K562 (cell line): ENCODE results near the gene LRRC71. TPM values are rescaled to one million over a fixed set of nuclear protein-coding genes. Genes with fewer than 3 reads are reported as not detected.

Source experiments
- BRD9 ChIP-seq: fragments of 450-650 bp; IDR thresholded peaks from 2 replicates; pipeline ENCODE4 v1.6.1; 2018; ENCODE audit warnings: low read depth; ENCODE audit not compliant: partially characterized antibody
- CREM ChIP-seq: IDR thresholded peaks from 2 replicates; pipeline ENCODE4 v1.6.1; 2014; ENCODE audit warnings: antibody characterized with exemption, low read depth
- GABPA ChIP-seq: fragments of 200-800 bp; sonication (Bioruptor generic); conservative IDR thresholded peaks from 2 replicates; pipeline ENCODE4 v1.6.1; 2016; ENCODE audit warnings: low read depth, missing genetic modification characterization, missing compliant biosample characterization
- HDAC6 ChIP-seq: IDR thresholded peaks from 2 replicates; pipeline ENCODE4 v1.6.1; 2012; ENCODE audit warnings: low read depth, mild to moderate bottlenecking, control low read depth, inconsistent platforms, low read length, moderate library complexity
- HDGF ChIP-seq: fragments of 450-650 bp; IDR thresholded peaks from 2 replicates; pipeline ENCODE4 v1.6.1; 2016
- KDM2B ChIP-seq: fragments of 250-450 bp; sonication (Bioruptor Pico); IDR thresholded peaks from 2 replicates; pipeline ENCODE4 v1.8.0; 2021; ENCODE audit warnings: mild to moderate bottlenecking, moderate library complexity
- MECOM ChIP-seq: fragments of 250-450 bp; sonication (Bioruptor Pico); IDR thresholded peaks from 2 replicates; pipeline ENCODE4 v1.8.0; 2022; ENCODE audit warnings: inconsistent platforms
- MTA1 ChIP-seq: fragments of 450-650 bp; IDR thresholded peaks from 2 replicates; pipeline ENCODE4 v1.6.1; 2017; ENCODE audit warnings: borderline replicate concordance
- MYC ChIP-seq, 2 experiments: fragments of 250-450 bp in 1 of 2; sonication (Bioruptor Pico) in 1 of 2; IDR thresholded peaks; 2 replicates each; pipeline versions ENCODE4 v1.5.1 to v1.6.1; 2012 to 2021; ENCODE audit warnings: low read depth in 2 of 2, borderline replicate concordance in 1 of 2, improper control_type of control experiment in 1 of 2, low read length in 1 of 2, mild to moderate bottlenecking in 1 of 2, moderate library complexity in 1 of 2
- NCOA1 ChIP-seq: fragments of 450-650 bp; IDR thresholded peaks from 2 replicates; pipeline ENCODE4 v1.6.1; 2016; ENCODE audit warnings: low read depth
- NFATC3 ChIP-seq: fragments of 450-650 bp; IDR thresholded peaks from 2 replicates; pipeline ENCODE4 v1.6.1; 2017; ENCODE audit warnings: mild to moderate bottlenecking
- NR0B1 ChIP-seq: fragments of 450-650 bp; IDR thresholded peaks from one replicate; pipeline ENCODE4 v1.6.1; 2018; ENCODE audit warnings: mild to moderate bottlenecking, moderate library complexity; ENCODE audit not compliant: partially characterized antibody
- PKNOX1 ChIP-seq: fragments of 450-650 bp; IDR thresholded peaks from 2 replicates; pipeline ENCODE4 v1.6.1; 2016
- POLR2A ChIP-seq: fragments of 450-650 bp; conservative IDR thresholded peaks from 2 replicates; pipeline ENCODE4 v1.6.1; 2016
- POLR2G ChIP-seq: fragments of 200-400 bp; formaldehyde crosslinking; IDR thresholded peaks from 2 replicates; pipeline ENCODE4 v1.6.1; 2017; ENCODE audit warnings: low read depth, mild to moderate bottlenecking, antibody characterized with exemption, low read length, moderate library complexity
- RB1 ChIP-seq: fragments of 450-650 bp; IDR thresholded peaks from 2 replicates; pipeline ENCODE4 v1.6.1; 2017; ENCODE audit warnings: low read depth, mild to moderate bottlenecking
- SMAD1 ChIP-seq: fragments of 150-350 bp; IDR thresholded peaks from 2 replicates; pipeline ENCODE4 v1.6.1; 2014; ENCODE audit warnings: low read length, low read depth; ENCODE audit not compliant: partially characterized antibody
- SMAD2 ChIP-seq: fragments of 150-350 bp; IDR thresholded peaks from 2 replicates; pipeline ENCODE4 v1.6.1; 2014; ENCODE audit warnings: low read depth, mild to moderate bottlenecking, low read length
- SUPT5H ChIP-seq: fragments of 450-650 bp; IDR thresholded peaks from 2 replicates; pipeline ENCODE4 v1.6.1; 2016
- TARDBP ChIP-seq: fragments of 450-650 bp; IDR thresholded peaks from 2 replicates; pipeline ENCODE4 v1.6.1; 2016
- TSC22D4 ChIP-seq: fragments of 450-650 bp; IDR thresholded peaks from 2 replicates; pipeline ENCODE4 v1.6.1; 2016; ENCODE audit warnings: missing genetic modification characterization, missing biosample characterization, control low read depth
- XRCC5 ChIP-seq: fragments of 200-400 bp; formaldehyde crosslinking; IDR thresholded peaks from 2 replicates; pipeline ENCODE4 v1.6.1; 2017; ENCODE audit warnings: low read depth, mild to moderate bottlenecking, low read length
- ZBED1 ChIP-seq: IDR thresholded peaks from 2 replicates; pipeline ENCODE4 v1.6.1; 2014
- ZFPM2 ChIP-seq: fragments of 250-450 bp; sonication (Bioruptor Pico); IDR thresholded peaks from 2 replicates; pipeline ENCODE4 v1.5.1; 2022; ENCODE audit warnings: mild to moderate bottlenecking
- ZNF197 ChIP-seq: fragments of 200-800 bp; sonication (Bioruptor generic); IDR thresholded peaks from 2 replicates; pipeline ENCODE4 v1.6.1; 2016; ENCODE audit warnings: low read depth, missing genetic modification characterization, missing compliant biosample characterization
- ZNF217 ChIP-seq: sonication (generic); formaldehyde crosslinking; IDR thresholded peaks from 2 replicates; pipeline ENCODE4 v1.8.0; 2022; ENCODE audit warnings: mild to moderate bottlenecking, missing genetic modification reagents
- ZNF551 ChIP-seq: fragments of 250-450 bp; sonication (Bioruptor Pico); IDR thresholded peaks from 2 replicates; pipeline ENCODE4 v1.5.0; 2021; ENCODE audit warnings: mild to moderate bottlenecking, moderate library complexity
- ZNF583 ChIP-seq: fragments of 250-450 bp; sonication (Bioruptor Pico); IDR thresholded peaks from 2 replicates; pipeline ENCODE4 v1.4.0; 2020
- ZNF655 ChIP-seq: fragments of 250-450 bp; sonication (Bioruptor Pico); IDR thresholded peaks from 2 replicates; pipeline ENCODE4 v1.5.0; 2021
- polyA plus RNA-seq, 8 experiments: library from polyadenylated mRNA; depleted of rRNA in 4 of 8; stranded (reverse) in 5 of 8; unstranded in 3 of 8; fragments of >200 nt; fragmentation: Nextera tagmentation in 2 of 8; fragmentation: Illumina TruSeq in 1 of 8; extraction: Ambion mirVana in 2 of 8; extraction: Trizol in 1 of 8; gene quantifications; 2 replicates each; pipeline versions ENCODE4 v1.2.1 to v1.2.3, GENCODE V29; 2011 to 2014; ENCODE audit warnings: inconsistent platforms in 1 of 8, missing spikeins in 1 of 8
- total RNA-seq, 7 experiments: library from RNA; depleted of rRNA in 6 of 7; stranded (reverse); fragments of >200 nt in 6 of 7; fragmentation: Illumina TruSeq in 2 of 7; extraction: Trizol in 2 of 7; gene quantifications; 2 replicates each; pipeline versions ENCODE4 v1.2.1 to v1.2.3, GENCODE V29; 2011 to 2021; ENCODE audit warnings: low replicate concordance in 1 of 7
- TF ChIP-seq, protein P1 (sequence below): fragments of 450-650 bp; IDR thresholded peaks from 2 replicates; pipeline ENCODE4 v1.6.1; 2016; ENCODE audit warnings: missing biosample characterization, missing genetic modification characterization

The LRRC71 gene
- total and polyA plus RNA-seq, 9 of the 15 experiments (the other 6 are each of a cell fraction or from before 2014, with no cell fraction given) = 0.06 to 1.2 (median 0.51) TPM; not detected in 1

- no peak for TF ChIP-seq ZNF655 (CRISPR knock-in tag)
- TF ChIP-seq CREM = peak; percentile 59
- no peak for TF ChIP-seq TARDBP
- TF ChIP-seq, protein P1, sequence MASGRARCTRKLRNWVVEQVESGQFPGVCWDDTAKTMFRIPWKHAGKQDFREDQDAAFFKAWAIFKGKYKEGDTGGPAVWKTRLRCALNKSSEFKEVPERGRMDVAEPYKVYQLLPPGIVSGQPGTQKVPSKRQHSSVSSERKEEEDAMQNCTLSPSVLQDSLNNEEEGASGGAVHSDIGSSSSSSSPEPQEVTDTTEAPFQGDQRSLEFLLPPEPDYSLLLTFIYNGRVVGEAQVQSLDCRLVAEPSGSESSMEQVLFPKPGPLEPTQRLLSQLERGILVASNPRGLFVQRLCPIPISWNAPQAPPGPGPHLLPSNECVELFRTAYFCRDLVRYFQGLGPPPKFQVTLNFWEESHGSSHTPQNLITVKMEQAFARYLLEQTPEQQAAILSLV (tag) = no peak
- no peak for TF ChIP-seq HDGF
- TF ChIP-seq POLR2A = peak; percentile 58; the same call in 1 of the 2 replicates
- no peak for TF ChIP-seq ZNF217 (CRISPR knock-in tag)
- no peak for TF ChIP-seq KDM2B
- no peak for TF ChIP-seq NR0B1
- peak; percentile 67; the same call in 1 of the 2 replicates for TF ChIP-seq MTA1
- peak; percentile 68; the same call in 1 of the 2 replicates for TF ChIP-seq PKNOX1
- TF ChIP-seq POLR2G = no peak
- no peak for TF ChIP-seq SMAD2
- TF ChIP-seq XRCC5 = peak; percentile 45; the same call in 1 of the 2 replicates
- no peak for TF ChIP-seq HDAC6
- TF ChIP-seq TSC22D4 (tag) = no peak
- TF ChIP-seq ZNF551 (CRISPR knock-in tag) = no peak
- peak; percentile 67; the same call in 1 of the 2 replicates for TF ChIP-seq NCOA1
- no peak for TF ChIP-seq NFATC3
- TF ChIP-seq RB1 = no peak
- TF ChIP-seq ZNF583 = no peak
- TF ChIP-seq ZBED1 = no peak
- TF ChIP-seq SUPT5H = peak; percentile 67
- TF ChIP-seq SMAD1 = peak; percentile 32
- TF ChIP-seq ZNF197 (CRISPR knock-in tag) = no peak
- TF ChIP-seq ZFPM2 (CRISPR knock-in tag) = no peak
- no peak for TF ChIP-seq GABPA (tag)
- TF ChIP-seq BRD9 = no peak
- peak; percentile 45; the same call in 1 of the 2 replicates for TF ChIP-seq MYC (IDR thresholded peaks at IDR 0.05; ENCODE audit: low read depth, low read length)
- TF ChIP-seq MYC (CRISPR knock-in tag; IDR thresholded peaks at IDR 0.05; ENCODE audit: borderline replicate concordance, low read depth) = no peak
- peak; percentile 97 for TF ChIP-seq MECOM (CRISPR knock-in tag)
Observed at GRCh38 chr1:156914440-156914856, 6.0 kb upstream of the LRRC71 start (continued).
